ENCODE results near the gene ASTN2.

The ASTN2 gene

GRCh38 chr9:116688806-116689485 is 725.9 kb downstream of the ASTN2 start:
- no peak overlapping the region for H3K27ac ChIP-seq
- peak overlapping the region; percentile 13 for H3K4me3 ChIP-seq (ENCODE audit: low read depth, low read length)
- DNase-seq = no peak
- no peaks in the 10 kb centered on the region for H3K36me3 ChIP-seq (replicated peaks)
- no peak for TF ChIP-seq CTCF (IDR thresholded peaks at IDR 0.05; ENCODE audit: low read depth, low read length, missing control alignments)
- in situ Hi-C loops (cut with HindIII; ENCODE audit: low pct_ligation_motif_present, low sequenced_read_pairs) = no loop called here
- no peaks in the 10 kb centered on the region for H3K27me3 ChIP-seq (replicated peaks)

DNA sequence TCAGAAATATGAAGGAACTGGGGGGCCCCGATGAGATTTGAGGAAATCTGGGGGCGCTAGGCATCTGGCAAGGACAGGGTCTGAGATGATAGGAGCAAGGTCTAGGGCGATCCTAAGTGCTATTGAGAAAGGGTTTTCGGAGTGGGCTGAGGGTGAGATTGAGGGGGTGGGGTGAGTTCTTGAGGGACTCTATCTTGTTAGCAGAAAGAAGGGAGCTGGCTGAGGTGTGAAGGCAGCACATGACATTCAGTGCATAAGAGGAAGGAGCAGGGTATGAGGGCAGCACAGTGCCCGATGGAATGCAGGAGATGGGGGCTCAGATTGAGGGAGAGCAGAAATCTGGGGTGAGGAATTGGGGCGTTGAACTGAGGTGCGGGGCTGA is 727.1 kb downstream of the ASTN2 start:
- no peak for DNase-seq
- H3K4me3 ChIP-seq (ENCODE audit: low read depth, low read length) = peak overlapping the region; percentile 76
- H3K27ac ChIP-seq = peak overlapping the region; percentile 0
- in situ Hi-C loops (cut with HindIII; ENCODE audit: low pct_ligation_motif_present, low sequenced_read_pairs) = no loop called here
- TF ChIP-seq CTCF (IDR thresholded peaks at IDR 0.05; ENCODE audit: low read depth, low read length, missing control alignments) = no peak
- no peaks in the 10 kb centered on the region for H3K27me3 ChIP-seq (replicated peaks)
- no peaks in the 10 kb centered on the region for H3K36me3 ChIP-seq (replicated peaks)

- TF ChIP-seq CTCF (IDR thresholded peaks at IDR 0.05; ENCODE audit: low read depth, low read length, missing control alignments) = no peak
- Histone ChIP-seq H3K27ac (peak within 1 kb of the TSS; percentile 54), H3K36me3 (replicated peaks) (no peaks in the 10 kb centered on the region), H3K27me3 (replicated peaks) (no peaks in the 10 kb centered on the region), H3K4me3 (ENCODE audit: low read depth, low read length) (peak within 1 kb of the TSS; percentile 76)
- peak; percentile 73 for DNase-seq
- in situ Hi-C loops (cut with HindIII; ENCODE audit: low pct_ligation_motif_present, low sequenced_read_pairs) = no loop called here
These were observed 727.6 kb downstream of the ASTN2 start, which contains the start of gene TRIM32 for GRCh38 chr9:116687074-116687753. Gene TRIM32, plus strand, starts transcription at chr9:116687305. Its CDS starts 10,438 bp downstream, at chr9:116697743.

DNA sequence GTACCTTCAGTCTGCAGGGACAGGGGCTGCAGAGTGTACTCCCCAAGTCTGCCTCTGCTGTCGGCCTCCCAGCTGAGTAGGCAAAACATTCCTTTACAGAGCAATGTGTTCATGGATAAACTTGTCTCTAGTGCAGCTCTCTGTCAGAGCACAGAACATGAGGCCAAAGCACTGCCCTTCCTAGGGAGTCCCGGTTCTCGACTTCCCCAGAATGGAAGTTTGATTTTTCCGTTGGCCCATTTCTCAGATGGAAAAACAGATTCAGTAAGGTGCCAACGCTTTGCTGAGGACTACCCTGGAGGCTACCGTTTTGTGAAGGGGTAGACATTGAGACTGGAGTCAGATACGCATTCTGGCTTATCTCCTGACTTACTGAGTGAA is 728.2 kb downstream of the ASTN2 start:
- H3K27ac ChIP-seq = no peak overlapping the region
- no peaks in the 10 kb centered on the region for H3K27me3 ChIP-seq (replicated peaks)

DNA sequence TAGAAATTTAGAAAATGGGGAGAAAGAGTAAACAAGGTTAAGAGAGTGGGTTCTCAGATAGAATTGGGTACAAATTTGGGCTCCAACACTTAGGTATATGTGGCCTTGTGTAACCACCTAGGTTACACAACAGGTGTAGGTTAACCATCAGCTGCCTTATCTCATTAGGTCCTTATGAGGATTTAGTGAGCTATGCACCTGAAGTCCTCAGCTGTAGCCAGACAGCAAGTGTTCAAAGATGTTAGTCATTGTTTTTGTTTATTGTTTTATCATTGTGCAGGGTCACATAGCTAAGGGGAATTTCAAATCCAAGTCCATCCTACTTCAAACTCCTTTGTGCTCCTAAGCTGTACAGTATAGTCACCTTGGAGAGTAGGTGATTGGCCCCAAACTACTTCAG is 728.7 kb downstream of the ASTN2 start:
- no peaks in the 10 kb centered on the region for H3K27me3 ChIP-seq (replicated peaks)
- H3K4me3 ChIP-seq (ENCODE audit: low read depth, low read length) = no peak overlapping the region
- H3K27ac ChIP-seq = no peak overlapping the region
- no peaks in the 10 kb centered on the region for H3K36me3 ChIP-seq (replicated peaks)
- TF ChIP-seq CTCF (IDR thresholded peaks at IDR 0.05; ENCODE audit: low read depth, low read length, missing control alignments) = no peak
- no peak for DNase-seq
- in situ Hi-C loops (cut with HindIII; ENCODE audit: low pct_ligation_motif_present, low sequenced_read_pairs) = no loop called here

More for the DNA sequence above, 728.2 kb downstream of the ASTN2 start:
- in situ Hi-C loops (cut with HindIII; ENCODE audit: low pct_ligation_motif_present, low sequenced_read_pairs) = no loop called here
- no peak for DNase-seq
- Histone ChIP-seq H3K4me3 (ENCODE audit: low read depth, low read length) (peak overlapping the region; percentile 76), H3K36me3 (replicated peaks) (no peaks in the 10 kb centered on the region)
- TF ChIP-seq CTCF (IDR thresholded peaks at IDR 0.05; ENCODE audit: low read depth, low read length, missing control alignments) = no peak

Data from brain microvascular endothelial cell (primary cell).